ENCODE results near the gene IQGAP2.

Gene IQGAP2

GRCh38 chr5:76402886-76403765 is at the start of gene IQGAP2:
IQGAP2 (plus strand) TSS chr5:76403285; CDS start chr5:76403546, 261 bp downstream.
- TF ChIP-seq GATA1 (IDR thresholded peaks at IDR 0.05; ENCODE audit: low read depth, low read length) (no peak), POLR2A (IDR thresholded peaks at IDR 0.05; ENCODE audit: low read length) (peak; percentile 59)

GRCh38 chr5:76356887-76357286 is 46.2 kb upstream of the IQGAP2 start:
- TF ChIP-seq GATA1 (IDR thresholded peaks at IDR 0.05; ENCODE audit: low read depth, low read length) (no peak), POLR2A (IDR thresholded peaks at IDR 0.05; ENCODE audit: low read length) (no peak)
- DNase-seq: no peak

More at GRCh38 chr5:76402886-76403765, at the start of gene IQGAP2:
- DNase-seq: peak; percentile 90 to 93

- TF ChIP-seq POLR2A (IDR thresholded peaks at IDR 0.05; ENCODE audit: low read length): peak; percentile 76
- peak; percentile 38 for TF ChIP-seq GATA1 (IDR thresholded peaks at IDR 0.05; ENCODE audit: low read depth, low read length)
- peak; percentile 96 to 98 for DNase-seq
Measured at GRCh38 chr5:76363352-76364225, 39.5 kb upstream of the IQGAP2 start.

- no peak for TF ChIP-seq GATA1 (IDR thresholded peaks at IDR 0.05; ENCODE audit: low read depth, low read length)
- TF ChIP-seq POLR2A (IDR thresholded peaks at IDR 0.05; ENCODE audit: low read length): no peak
- no peak for DNase-seq
Measured at GRCh38 chr5:76364226-76364589, 38.9 kb upstream of the IQGAP2 start.

GRCh38 chr5:76365561-76365960 is 37.5 kb upstream of the IQGAP2 start:
- DNase-seq: no peak
- TF ChIP-seq GATA1 (IDR thresholded peaks at IDR 0.05; ENCODE audit: low read depth, low read length) (no peak), POLR2A (IDR thresholded peaks at IDR 0.05; ENCODE audit: low read length) (no peak)

GRCh38 chr5:76366596-76366995 is 36.5 kb upstream of the IQGAP2 start:
- TF ChIP-seq GATA1 (IDR thresholded peaks at IDR 0.05; ENCODE audit: low read depth, low read length) (no peak), POLR2A (IDR thresholded peaks at IDR 0.05; ENCODE audit: low read length) (no peak)
- DNase-seq: peak; percentile 40 to 45

GRCh38 chr5:76367623-76368371 is 35.3 kb upstream of the IQGAP2 start:
- peak; percentile 47 to 59 for DNase-seq

GRCh38 chr5:76368941-76369340 is 34.1 kb upstream of the IQGAP2 start:
- no peak for DNase-seq
- TF ChIP-seq POLR2A (IDR thresholded peaks at IDR 0.05; ENCODE audit: low read length) (no peak), GATA1 (IDR thresholded peaks at IDR 0.05; ENCODE audit: low read depth, low read length) (no peak)

More at GRCh38 chr5:76367623-76368371, 35.3 kb upstream of the IQGAP2 start:
- TF ChIP-seq GATA1 (IDR thresholded peaks at IDR 0.05; ENCODE audit: low read depth, low read length): no peak
- TF ChIP-seq POLR2A (IDR thresholded peaks at IDR 0.05; ENCODE audit: low read length): no peak

GRCh38 chr5:76369668-76370067 is 33.4 kb upstream of the IQGAP2 start:
- peak; percentile 64 to 82 for DNase-seq

GRCh38 chr5:76371960-76372322 is 31.1 kb upstream of the IQGAP2 start:
- no peak for TF ChIP-seq POLR2A (IDR thresholded peaks at IDR 0.05; ENCODE audit: low read length)
- no peak for TF ChIP-seq GATA1 (IDR thresholded peaks at IDR 0.05; ENCODE audit: low read depth, low read length)

GRCh38 chr5:76372323-76373054 is 30.6 kb upstream of the IQGAP2 start:
- DNase-seq: peak; percentile 94 to 96
- TF ChIP-seq GATA1 (IDR thresholded peaks at IDR 0.05; ENCODE audit: low read depth, low read length) (no peak), POLR2A (IDR thresholded peaks at IDR 0.05; ENCODE audit: low read length) (peak; percentile 47)

More at GRCh38 chr5:76371960-76372322, 31.1 kb upstream of the IQGAP2 start:
- DNase-seq: no peak

- peak; percentile 64 to 71 for DNase-seq
- no peak for TF ChIP-seq GATA1 (IDR thresholded peaks at IDR 0.05; ENCODE audit: low read depth, low read length)
Measured at GRCh38 chr5:76376148-76376865, 26.8 kb upstream of the IQGAP2 start.

Measured in erythroblast (primary cell).